Kidney (tissue), 14 donors: ENCODE results near the gene RIPK1. TPM values are rescaled to one million over a fixed set of nuclear protein-coding genes. Genes with fewer than 3 reads are reported as not detected.
"Not testable (repeated sequence)": the region's sequence is repeated elsewhere in the genome, so short reads cannot be mapped to it uniquely, and the experiment has no call there.

Experiments used
- DNase-seq, 5 donors: peaks; one replicate each; pipeline ENCODE4 v3.0.0-alpha.2; 2013 to 2020
- FAIRE-seq: peaks from 2 replicates; lab custom pipeline; 2012; peaks lifted over from hg19 to GRCh38; lab: Jason Lieb, UNC
- H3K27ac ChIP-seq, 2 donors: one replicate each; pipeline ENCODE4 v1.7.0; 2013; ENCODE audit warnings: low read depth in 2 of 2, low read length in 2 of 2, inconsistent platforms in 1 of 2
- H3K27me3 ChIP-seq: one replicate; pipeline ENCODE4 v1.7.1; 2013; ENCODE audit warnings: low read length, inconsistent platforms; ENCODE audit not compliant: control insufficient read depth, insufficient read depth
- H3K36me3 ChIP-seq, 3 donors: one replicate each; pipeline versions ENCODE4 v1.7.0 to v1.7.1; 2013; ENCODE audit warnings: low read length in 3 of 3, control low read depth in 1 of 3, inconsistent platforms in 1 of 3; ENCODE audit not compliant: insufficient read depth in 3 of 3, control insufficient read depth in 2 of 3
- H3K4me1 ChIP-seq, 3 donors: one replicate each; pipeline versions ENCODE4 v1.7.0 to v1.7.1; 2013; ENCODE audit warnings: low read length in 3 of 3, inconsistent platforms in 1 of 3, low read depth in 1 of 3; ENCODE audit not compliant: control insufficient read depth in 2 of 3, insufficient read depth in 2 of 3
- H3K4me3 ChIP-seq, 3 donors: one replicate each; pipeline versions ENCODE4 v1.7.0 to v1.8.1; 2013; ENCODE audit warnings: low read length in 3 of 3, control low read depth in 1 of 3, inconsistent platforms in 1 of 3
- H3K9ac ChIP-seq, 3 donors: one replicate each; pipeline versions ENCODE4 v1.7.0 to v1.7.1; 2013; ENCODE audit warnings: low read length in 3 of 3, control low read depth in 1 of 3, inconsistent platforms in 1 of 3
- H3K9me3 ChIP-seq, 3 donors: one replicate each; pipeline versions ENCODE4 v1.7.0 to v1.7.1; 2013; ENCODE audit warnings: low read length in 3 of 3, control low read depth in 1 of 3, inconsistent platforms in 1 of 3; ENCODE audit not compliant: control insufficient read depth in 2 of 3, insufficient read depth in 1 of 3
- intact Hi-C: fragments of 100-400 bp; cut with DNase I; formaldehyde crosslinking; loops from one replicate; pipeline ENCODE4 v1.11.1; 2022
- polyA plus RNA-seq: library from polyadenylated mRNA; stranded (reverse); fragments of 350-450 nt; fragmentation: Illumina TruSeq; extraction: RNeasy Lipid Tissue Mini Kit (QIAGEN cat#74804); gene quantifications from one replicate; pipeline ENCODE4 v1.2.3, GENCODE V29; 2014; ENCODE audit warnings: low read depth, low replicate concordance; ENCODE audit not compliant: insufficient read depth
- total RNA-seq: library from RNA; stranded (reverse); fragmentation: NEBNext Ultra II Directional; extraction: Animal tissue kit (Norgen Biotek cat#: 25700); gene quantifications from one replicate; pipeline ENCODE4 v1.2.1, GENCODE V29; 2021
- TF ChIP-seq, protein P1 (sequence below): IDR thresholded peaks from 3 replicates; pipeline ENCODE4 v1.5.1; 2012; ENCODE audit warnings: mild to moderate bottlenecking, moderate library complexity, borderline replicate concordance; ENCODE audit not compliant: insufficient read depth; ENCODE audit errors: extremely low read depth
- donor health status: control.
- donor health status: control.
- donor health status: control.
- donor health status: control.
- donor health status: control.
- donor health status: DM: yes; HTN: yes; CAD: no.
- donor health status: Normal renal cell carcinoma (clear cell type).

RIPK1 gene
- total and polyA plus RNA-seq, 2 donors from 2014 or later, result 14.7 to 30.4 TPM

DNA sequence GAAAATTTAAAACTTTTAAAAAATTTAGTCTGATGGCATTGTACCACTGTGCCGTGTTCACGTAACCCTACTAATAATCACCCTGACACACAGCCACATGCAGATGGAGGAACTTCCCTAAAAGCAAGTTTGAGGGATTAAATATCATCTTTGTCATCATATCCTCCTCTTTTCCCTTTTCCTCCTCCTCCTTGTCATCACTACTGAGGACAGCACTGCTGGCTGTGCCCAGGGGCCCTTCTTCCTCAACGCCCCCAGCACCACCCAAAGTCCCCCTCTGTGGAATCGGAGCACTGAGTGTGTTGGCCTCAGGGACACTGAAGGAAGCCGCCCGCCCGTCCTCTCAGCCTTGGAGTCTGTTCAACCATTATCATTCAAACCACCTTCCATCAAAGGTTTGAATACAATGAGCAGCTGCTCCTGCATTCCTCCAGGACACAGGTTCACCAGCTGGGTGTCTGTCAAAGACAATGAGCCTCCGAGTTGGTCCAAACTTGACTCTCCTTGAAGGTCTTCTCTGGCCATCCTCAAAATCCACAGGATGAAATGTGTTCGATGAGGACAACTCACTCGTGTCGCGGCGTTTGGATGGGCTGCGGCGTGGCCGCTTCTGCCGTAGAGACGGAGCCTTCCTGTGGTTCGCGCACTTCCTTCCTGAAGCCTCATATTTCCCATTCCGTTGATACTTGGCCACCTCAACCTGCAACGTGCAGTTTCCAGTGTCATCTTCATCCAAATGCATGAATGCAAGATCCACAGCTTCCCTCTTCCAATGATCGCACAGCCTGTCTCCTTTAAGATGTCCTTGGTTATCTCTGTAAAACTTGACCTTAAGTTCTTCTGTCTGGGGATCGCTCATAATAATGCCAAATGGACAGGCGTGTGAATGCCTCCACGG lies 45.3 kb upstream of the RIPK1 start:
- TF ChIP-seq, protein P1, sequence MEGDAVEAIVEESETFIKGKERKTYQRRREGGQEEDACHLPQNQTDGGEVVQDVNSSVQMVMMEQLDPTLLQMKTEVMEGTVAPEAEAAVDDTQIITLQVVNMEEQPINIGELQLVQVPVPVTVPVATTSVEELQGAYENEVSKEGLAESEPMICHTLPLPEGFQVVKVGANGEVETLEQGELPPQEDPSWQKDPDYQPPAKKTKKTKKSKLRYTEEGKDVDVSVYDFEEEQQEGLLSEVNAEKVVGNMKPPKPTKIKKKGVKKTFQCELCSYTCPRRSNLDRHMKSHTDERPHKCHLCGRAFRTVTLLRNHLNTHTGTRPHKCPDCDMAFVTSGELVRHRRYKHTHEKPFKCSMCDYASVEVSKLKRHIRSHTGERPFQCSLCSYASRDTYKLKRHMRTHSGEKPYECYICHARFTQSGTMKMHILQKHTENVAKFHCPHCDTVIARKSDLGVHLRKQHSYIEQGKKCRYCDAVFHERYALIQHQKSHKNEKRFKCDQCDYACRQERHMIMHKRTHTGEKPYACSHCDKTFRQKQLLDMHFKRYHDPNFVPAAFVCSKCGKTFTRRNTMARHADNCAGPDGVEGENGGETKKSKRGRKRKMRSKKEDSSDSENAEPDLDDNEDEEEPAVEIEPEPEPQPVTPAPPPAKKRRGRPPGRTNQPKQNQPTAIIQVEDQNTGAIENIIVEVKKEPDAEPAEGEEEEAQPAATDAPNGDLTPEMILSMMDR, result no peak
- Histone ChIP-seq H3K36me3 (peaks cover 0 to 15% (median 8%) of the 10 kb centered on the region in 3 donors), H3K4me1 (peaks cover 0 to 8% (median 5%) of the 10 kb centered on the region in 3 donors), H3K9ac (peak overlapping the region in 1 of 3 donors; percentile 20), H3K4me3 (peak overlapping the region in 2 of 3 donors; percentile 62 to 74), H3K9me3 (no peaks in the 10 kb centered on the region), H3K27ac (peak overlapping the region; percentile 3 to 76), H3K27me3 (no peaks in the 10 kb centered on the region)
- intact Hi-C loops, result no loop called here
- DNase-seq (peak in 1 of 5 donors; percentile 4), FAIRE-seq (no peak)

DNA sequence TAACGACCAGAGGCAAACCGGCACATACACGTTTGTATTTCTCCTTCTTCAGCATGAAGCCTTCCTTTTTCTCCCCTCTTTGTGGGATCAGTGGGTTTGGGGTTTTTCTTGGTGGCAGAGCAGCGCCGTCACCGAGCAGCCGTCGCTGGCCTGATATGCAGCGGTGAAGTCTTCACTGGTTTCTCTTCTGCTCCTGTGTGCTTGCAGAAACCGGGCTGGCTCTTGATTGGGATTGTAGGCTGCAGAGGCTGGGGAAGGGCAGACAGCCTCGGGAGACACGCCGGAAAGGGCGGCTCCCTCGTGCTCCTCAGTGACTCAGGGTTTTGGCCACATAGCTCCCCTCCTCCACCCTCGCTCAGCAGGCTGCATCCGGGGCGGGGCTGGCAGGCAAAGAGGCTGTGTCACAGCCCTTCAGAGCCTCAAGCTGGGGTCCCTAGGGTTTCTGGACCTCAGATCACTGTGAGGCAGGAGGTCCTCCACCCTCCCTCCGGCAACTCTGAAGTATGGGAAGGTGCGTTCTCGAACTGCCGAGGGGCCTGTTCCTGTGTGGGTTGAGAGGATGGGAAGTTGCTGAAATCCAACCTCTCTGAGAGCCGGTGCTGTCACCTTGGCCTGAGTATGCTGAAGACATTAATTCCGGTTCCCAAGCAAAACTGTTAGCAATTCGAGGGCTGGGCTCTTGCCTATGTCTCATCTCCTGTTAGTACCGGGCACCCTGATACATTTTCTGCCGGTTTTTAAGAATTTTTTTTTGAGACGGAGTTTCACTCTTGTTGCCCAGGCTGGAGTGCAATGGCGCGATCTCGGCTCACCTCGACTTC lies 44.4 kb upstream of the RIPK1 start:
- Histone ChIP-seq H3K36me3 (peaks cover 0 to 10% (median 8%) of the 10 kb centered on the region in 3 donors), H3K4me3 (peak overlapping the region; percentile 4 to 74 (median 62)), H3K9ac (peak overlapping the region in 1 of 3 donors; percentile 20), H3K4me1 (peaks cover 0 to 8% (median 5%) of the 10 kb centered on the region in 3 donors), H3K9me3 (no peaks in the 10 kb centered on the region), H3K27ac (peak overlapping the region; percentile 53 to 76), H3K27me3 (no peaks in the 10 kb centered on the region)
- TF ChIP-seq, protein P1, result no peak
- no peak for FAIRE-seq
- peak; percentile 47 to 97 (median 76) for DNase-seq
- intact Hi-C loops, result no loop called here

DNA sequence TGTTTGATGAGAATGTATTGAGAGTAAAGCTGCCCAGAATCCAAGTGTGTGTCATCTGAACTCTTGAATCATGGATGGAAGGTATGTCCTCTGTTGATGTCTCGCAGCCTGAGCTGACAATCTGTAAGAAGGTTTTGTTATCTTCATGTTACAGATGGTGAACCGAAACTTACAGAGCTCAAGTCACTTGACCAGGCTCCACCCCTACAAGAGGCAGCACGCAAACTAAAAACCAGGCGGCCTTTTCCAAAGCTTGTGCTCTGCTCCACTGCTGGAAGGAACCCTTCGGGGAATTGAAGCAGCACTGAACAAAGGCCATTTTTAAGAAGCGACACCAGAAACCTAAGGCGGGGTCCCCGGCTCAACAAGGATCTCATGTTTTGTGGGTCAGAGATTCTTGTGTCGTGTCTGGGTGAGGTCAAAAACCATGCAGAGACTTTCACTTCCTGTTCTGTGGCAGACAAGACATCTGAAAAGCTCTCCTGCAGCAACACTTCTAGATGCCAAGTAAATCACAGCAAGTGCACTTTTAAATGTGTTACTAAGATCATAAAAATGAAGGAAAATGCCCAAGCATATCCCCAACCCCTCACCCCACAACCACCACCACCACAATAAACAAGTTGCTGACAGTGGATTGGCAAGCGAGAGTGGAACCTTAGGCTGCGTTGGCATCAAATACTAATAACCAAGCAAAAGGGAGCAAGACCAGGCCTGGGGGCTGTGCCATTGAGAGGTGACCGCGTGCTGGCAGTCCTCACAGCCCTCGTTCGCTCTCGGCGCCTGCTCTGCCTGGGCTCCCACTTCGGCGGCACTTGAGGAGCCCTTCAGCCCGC lies 41.3 kb upstream of the RIPK1 start:
- no peak overlapping the region for H3K4me3 ChIP-seq
- H3K4me1 ChIP-seq, result peaks cover 0 to 8% (median 5%) of the 10 kb centered on the region in 3 donors
- H3K9me3 ChIP-seq, result no peaks in the 10 kb centered on the region
- H3K27ac ChIP-seq, result no peak overlapping the region
- FAIRE-seq (no peak), DNase-seq (peak in 1 of 5 donors; percentile 24)
- no peaks in the 10 kb centered on the region for H3K27me3 ChIP-seq
- intact Hi-C loops, result no loop called here
- H3K36me3 ChIP-seq, result no peaks in the 10 kb centered on the region
- TF ChIP-seq, protein P1, result no peak
- no peak overlapping the region for H3K9ac ChIP-seq

DNA sequence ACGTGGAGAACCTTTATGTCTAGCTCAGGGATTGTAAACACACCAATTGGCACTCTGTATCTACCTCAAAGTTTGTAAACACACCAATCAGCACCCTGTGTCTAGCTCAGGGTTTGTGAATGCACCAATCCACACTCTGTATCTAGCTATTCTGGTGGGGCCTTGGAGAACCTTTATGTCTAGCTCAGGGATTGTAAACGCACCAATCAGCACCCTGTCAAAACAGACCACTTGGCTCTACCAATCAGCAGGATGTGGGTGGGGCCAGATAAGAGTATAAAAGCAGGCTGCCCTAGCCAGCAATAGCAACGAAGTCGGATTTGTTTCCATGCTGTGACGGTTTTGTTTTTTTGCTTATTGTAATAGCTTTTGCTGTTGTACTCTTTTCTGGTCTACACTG lies 40.1 kb upstream of the RIPK1 start:
- H3K9me3 ChIP-seq, intact Hi-C loops, DNase-seq, H3K27ac ChIP-seq, H3K4me1 ChIP-seq, FAIRE-seq, H3K27me3 ChIP-seq, H3K9ac ChIP-seq, H3K36me3 ChIP-seq, H3K4me3 ChIP-seq: not testable (repeated sequence)
